Activated T-cell treated with anti-CD3 and anti-CD28 coated beads, Interleukin-2, amount 50 U/mL, for 24 hours (primary cell): ENCODE data around the gene DPYD.
A peak's percentile ranks its signal among the peaks of the same experiment; 100 is the strongest.

ENCODE experiments used
- DNase-seq: peaks from one replicate; pipeline ENCODE4 v3.0.0-alpha.2; 2020
- H3K27ac Mint-ChIP-seq: 2 replicates; pipeline ENCODE4 v1.8.0; 2020; ENCODE audit warnings: mild to moderate bottlenecking, mixed read lengths
- H3K27me3 Mint-ChIP-seq: 2 replicates; pipeline ENCODE4 v1.8.0; 2020; ENCODE audit warnings: mixed read lengths
- H3K36me3 Mint-ChIP-seq: 2 replicates; pipeline ENCODE4 v1.8.0; 2020; ENCODE audit warnings: low read depth, mixed read lengths
- H3K4me1 Mint-ChIP-seq: 2 replicates; pipeline ENCODE4 v1.8.0; 2020; ENCODE audit warnings: low read depth, mixed read lengths
- H3K4me3 Mint-ChIP-seq: 2 replicates; pipeline ENCODE4 v1.8.0; 2020; ENCODE audit warnings: mild to moderate bottlenecking, moderate library complexity, mixed read lengths
- H3K9me3 Mint-ChIP-seq: 2 replicates; pipeline ENCODE4 v1.8.0; 2020; ENCODE audit warnings: mixed read lengths

The DPYD gene

GRCh38 chr1:97540346-97540888, 380.4 kb downstream of the DPYD start:
- Mint-ChIP-seq H3K27ac (no peak overlapping the region), H3K4me1 (peaks cover 9% of the 10 kb centered on the region), H3K36me3 (peaks cover 44% of the 10 kb centered on the region), H3K4me3 (no peak overlapping the region), H3K9me3 (no peaks in the 10 kb centered on the region), H3K27me3 (no peaks in the 10 kb centered on the region)
- DNase-seq, result no peak

- Mint-ChIP-seq H3K27ac (peak overlapping the region; percentile 70), H3K4me1 (peaks cover 9% of the 10 kb centered on the region), H3K36me3 (peaks cover 46% of the 10 kb centered on the region), H3K27me3 (no peaks in the 10 kb centered on the region), H3K4me3 (no peak overlapping the region), H3K9me3 (no peaks in the 10 kb centered on the region)
- DNase-seq, result no peak
These were observed 382.7 kb downstream of the DPYD start for GRCh38 chr1:97538113-97538512.

GRCh38 chr1:97533358-97533757, 387.5 kb downstream of the DPYD start:
- DNase-seq, result no peak

GRCh38 chr1:97529600-97529999, 391.2 kb downstream of the DPYD start:
- H3K27ac Mint-ChIP-seq, result no peak overlapping the region
- H3K36me3 Mint-ChIP-seq, result peaks cover 31% of the 10 kb centered on the region

More at GRCh38 chr1:97533358-97533757, 387.5 kb downstream of the DPYD start:
- no peaks in the 10 kb centered on the region for H3K27me3 Mint-ChIP-seq
- H3K36me3 Mint-ChIP-seq, result peaks cover 39% of the 10 kb centered on the region
- H3K27ac Mint-ChIP-seq, result no peak overlapping the region
- H3K4me1 Mint-ChIP-seq, result peaks cover 7% of the 10 kb centered on the region
- H3K9me3 Mint-ChIP-seq, result no peaks in the 10 kb centered on the region
- no peak overlapping the region for H3K4me3 Mint-ChIP-seq

GRCh38 chr1:97524211-97524610, 396.6 kb downstream of the DPYD start:
- no peaks in the 10 kb centered on the region for H3K4me1 Mint-ChIP-seq
- H3K9me3 Mint-ChIP-seq, result peaks cover 4% of the 10 kb centered on the region
- no peaks in the 10 kb centered on the region for H3K27me3 Mint-ChIP-seq
- H3K36me3 Mint-ChIP-seq, result peaks cover 46% of the 10 kb centered on the region
- H3K4me3 Mint-ChIP-seq, result no peak overlapping the region
- H3K27ac Mint-ChIP-seq, result no peak overlapping the region
- no peak for DNase-seq

More at GRCh38 chr1:97529600-97529999, 391.2 kb downstream of the DPYD start:
- Mint-ChIP-seq H3K4me1 (no peaks in the 10 kb centered on the region), H3K27me3 (no peaks in the 10 kb centered on the region), H3K4me3 (no peak overlapping the region), H3K9me3 (no peaks in the 10 kb centered on the region)
- DNase-seq, result no peak

- no peaks in the 10 kb centered on the region for H3K27me3 Mint-ChIP-seq
- H3K9me3 Mint-ChIP-seq, result no peaks in the 10 kb centered on the region
- no peak overlapping the region for H3K27ac Mint-ChIP-seq
- H3K4me3 Mint-ChIP-seq, result no peak overlapping the region
- H3K4me1 Mint-ChIP-seq, result no peaks in the 10 kb centered on the region
- H3K36me3 Mint-ChIP-seq, result peaks cover 21% of the 10 kb centered on the region
- no peak for DNase-seq
These were observed 404.2 kb downstream of the DPYD start for GRCh38 chr1:97516588-97516987.

GRCh38 chr1:97508653-97509218, 412.1 kb downstream of the DPYD start:
- no peak overlapping the region for H3K4me3 Mint-ChIP-seq
- no peak overlapping the region for H3K27ac Mint-ChIP-seq
- no peaks in the 10 kb centered on the region for H3K9me3 Mint-ChIP-seq
- H3K27me3 Mint-ChIP-seq, result no peaks in the 10 kb centered on the region
- peaks cover 6% of the 10 kb centered on the region for H3K4me1 Mint-ChIP-seq
- DNase-seq, result no peak
- H3K36me3 Mint-ChIP-seq, result peaks cover 22% of the 10 kb centered on the region

GRCh38 chr1:97507863-97508262, 413.0 kb downstream of the DPYD start:
- no peak for DNase-seq
- H3K27ac Mint-ChIP-seq, result no peak overlapping the region
- H3K4me1 Mint-ChIP-seq, result peaks cover 6% of the 10 kb centered on the region
- no peaks in the 10 kb centered on the region for H3K27me3 Mint-ChIP-seq
- peaks cover 21% of the 10 kb centered on the region for H3K36me3 Mint-ChIP-seq
- H3K9me3 Mint-ChIP-seq, result no peaks in the 10 kb centered on the region
- H3K4me3 Mint-ChIP-seq, result no peak overlapping the region

GRCh38 chr1:97506368-97506767, 414.5 kb downstream of the DPYD start:
- Mint-ChIP-seq H3K27me3 (no peaks in the 10 kb centered on the region), H3K4me1 (peaks cover 6% of the 10 kb centered on the region), H3K36me3 (peaks cover 16% of the 10 kb centered on the region), H3K4me3 (no peak overlapping the region), H3K27ac (no peak overlapping the region), H3K9me3 (no peaks in the 10 kb centered on the region)
- no peak for DNase-seq

GRCh38 chr1:97505816-97506215, 415.0 kb downstream of the DPYD start:
- Mint-ChIP-seq H3K27me3 (no peaks in the 10 kb centered on the region), H3K9me3 (no peaks in the 10 kb centered on the region), H3K36me3 (peaks cover 16% of the 10 kb centered on the region), H3K4me1 (peaks cover 6% of the 10 kb centered on the region), H3K4me3 (no peak overlapping the region), H3K27ac (peak overlapping the region; percentile 23)
- DNase-seq, result no peak

- DNase-seq, result no peak
- peaks cover 15% of the 10 kb centered on the region for H3K36me3 Mint-ChIP-seq
- no peak overlapping the region for H3K4me3 Mint-ChIP-seq
- no peak overlapping the region for H3K27ac Mint-ChIP-seq
- no peaks in the 10 kb centered on the region for H3K9me3 Mint-ChIP-seq
- H3K4me1 Mint-ChIP-seq, result peaks cover 6% of the 10 kb centered on the region
- no peaks in the 10 kb centered on the region for H3K27me3 Mint-ChIP-seq
These were observed 415.5 kb downstream of the DPYD start for GRCh38 chr1:97505289-97505688.

GRCh38 chr1:97502360-97502759, 418.5 kb downstream of the DPYD start:
- H3K27ac Mint-ChIP-seq, result no peak overlapping the region
- H3K9me3 Mint-ChIP-seq, result no peaks in the 10 kb centered on the region
- H3K27me3 Mint-ChIP-seq, result no peaks in the 10 kb centered on the region
- peaks cover 6% of the 10 kb centered on the region for H3K4me1 Mint-ChIP-seq
- DNase-seq, result no peak
- H3K36me3 Mint-ChIP-seq, result peaks cover 7% of the 10 kb centered on the region
- no peak overlapping the region for H3K4me3 Mint-ChIP-seq

GRCh38 chr1:97501628-97502027, 419.2 kb downstream of the DPYD start:
- no peaks in the 10 kb centered on the region for H3K9me3 Mint-ChIP-seq
- no peak overlapping the region for H3K27ac Mint-ChIP-seq
- no peak overlapping the region for H3K4me3 Mint-ChIP-seq
- DNase-seq, result no peak
- H3K27me3 Mint-ChIP-seq, result no peaks in the 10 kb centered on the region
- H3K4me1 Mint-ChIP-seq, result peaks cover 6% of the 10 kb centered on the region
- H3K36me3 Mint-ChIP-seq, result peaks cover 7% of the 10 kb centered on the region

- Mint-ChIP-seq H3K9me3 (no peaks in the 10 kb centered on the region), H3K27me3 (no peaks in the 10 kb centered on the region), H3K27ac (no peak overlapping the region), H3K36me3 (peaks cover 7% of the 10 kb centered on the region), H3K4me3 (no peak overlapping the region), H3K4me1 (peaks cover 2% of the 10 kb centered on the region)
- DNase-seq, result no peak
These were observed 420.1 kb downstream of the DPYD start for GRCh38 chr1:97500760-97501159.

GRCh38 chr1:97499667-97500066, 421.2 kb downstream of the DPYD start:
- no peak for DNase-seq
- Mint-ChIP-seq H3K4me1 (no peaks in the 10 kb centered on the region), H3K27ac (no peak overlapping the region), H3K27me3 (no peaks in the 10 kb centered on the region), H3K36me3 (peaks cover 5% of the 10 kb centered on the region), H3K9me3 (no peaks in the 10 kb centered on the region), H3K4me3 (no peak overlapping the region)

GRCh38 chr1:97489834-97490233, 431.0 kb downstream of the DPYD start:
- no peak for DNase-seq
- peaks cover 2% of the 10 kb centered on the region for H3K4me1 Mint-ChIP-seq
- no peak overlapping the region for H3K4me3 Mint-ChIP-seq
- no peaks in the 10 kb centered on the region for H3K27me3 Mint-ChIP-seq
- H3K36me3 Mint-ChIP-seq, result peaks cover 3% of the 10 kb centered on the region
- no peaks in the 10 kb centered on the region for H3K9me3 Mint-ChIP-seq
- no peak overlapping the region for H3K27ac Mint-ChIP-seq
